CD4-positive, alpha-beta T cell treated with Interleukin-2 at 100 ng/mL for 4 hours (primary cell): Measurements from ENCODE around the gene GNAT2.

ENCODE experiments used
- DNase-seq: peaks from one replicate; pipeline ENCODE4 v3.0.0-alpha.2; 2020; ENCODE audit warnings: low spot score

Gene GNAT2

GRCh38 chr1:109626682-109627408 lies 7.4 kb upstream of the GNAT2 start:
- DNase-seq = no peak

GRCh38 chr1:109625601-109626560 lies 6.5 kb upstream of the GNAT2 start:
- DNase-seq = no peak

- DNase-seq = no peak
Observed at GRCh38 chr1:109625176-109625575, 5.8 kb upstream of the GNAT2 start.

GRCh38 chr1:109624201-109625010 lies 5.0 kb upstream of the GNAT2 start:
- no peak for DNase-seq

GRCh38 chr1:109623601-109624161 lies 4.3 kb upstream of the GNAT2 start:
- no peak for DNase-seq

- no peak for DNase-seq
Observed at GRCh38 chr1:109622895-109623294, 3.5 kb upstream of the GNAT2 start.

- DNase-seq = no peak
Observed at GRCh38 chr1:109622137-109622892, 2.9 kb upstream of the GNAT2 start.

- no peak for DNase-seq
Observed at GRCh38 chr1:109621379-109622136, 2.1 kb upstream of the GNAT2 start.

GRCh38 chr1:109620841-109621286 lies 1.4 kb upstream of the GNAT2 start:
- DNase-seq = peak; percentile 96

GRCh38 chr1:109620401-109620791 lies 980 bp upstream of the GNAT2 start:
- no peak for DNase-seq

GRCh38 chr1:109618661-109619575 lies 498 bp downstream of the GNAT2 start:
- no peak for DNase-seq

- DNase-seq = no peak
Observed at GRCh38 chr1:109617291-109617801, 2.1 kb downstream of the GNAT2 start.

- no peak for DNase-seq
Observed at GRCh38 chr1:109616391-109616790, 3.0 kb downstream of the GNAT2 start.

- DNase-seq = peak; percentile 29
Observed at GRCh38 chr1:109615879-109616278, 3.5 kb downstream of the GNAT2 start.

GRCh38 chr1:109613361-109614147 lies 5.9 kb downstream of the GNAT2 start:
- DNase-seq = no peak

- no peak for DNase-seq
Observed at GRCh38 chr1:109611308-109611990, 8.0 kb downstream of the GNAT2 start.

GRCh38 chr1:109610609-109611307 lies 8.7 kb downstream of the GNAT2 start:
- DNase-seq = no peak
